ENCODE results near the gene TRIM52. TPM values are rescaled to one million over a fixed set of nuclear protein-coding genes. Genes with fewer than 3 reads are reported as not detected.
A peak's percentile ranks its signal among the peaks of the same experiment; 100 is the strongest.

TRIM52 gene
- total and polyA plus RNA-seq, 2 of the 13 experiments (the other 11 are each of a cell fraction or from before 2014, with no cell fraction given) = 7.2 to 11.6 TPM

DNA sequence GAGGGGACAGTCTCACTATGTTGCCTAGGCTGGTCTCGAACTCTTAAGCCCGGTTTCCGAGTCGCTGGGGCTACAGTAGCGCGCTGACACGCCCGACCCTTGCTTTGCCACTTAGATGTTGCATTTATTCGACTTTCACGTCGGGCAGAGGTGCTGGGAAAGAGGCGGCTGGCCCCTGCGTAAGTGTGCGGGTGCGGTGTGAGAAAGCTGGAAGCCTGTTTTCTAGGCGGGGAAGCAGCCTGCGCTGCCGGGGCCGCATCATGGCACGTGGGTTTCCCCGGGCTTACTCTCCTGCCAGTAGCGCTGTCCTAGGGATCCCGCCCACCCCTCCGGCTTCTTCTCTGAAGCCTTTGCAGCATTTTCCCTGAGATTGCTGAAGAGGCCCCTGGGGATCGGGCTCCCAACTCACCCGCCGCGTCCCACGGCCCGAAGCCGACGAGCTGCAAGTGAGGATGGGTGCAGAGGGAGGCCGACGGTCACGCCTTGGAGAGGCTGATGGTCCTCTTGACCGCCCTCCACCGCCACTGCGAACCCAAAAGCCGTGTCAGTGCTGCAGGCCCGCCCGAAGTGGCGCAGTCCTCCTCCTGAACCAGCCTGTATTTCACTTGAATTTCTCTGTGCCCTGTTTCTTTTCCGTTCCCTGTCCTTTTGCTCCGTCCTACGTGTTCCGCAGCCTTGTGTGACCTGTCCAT lies 43.7 kb downstream of the TRIM52 start (continued):
- TF ChIP-seq ZBTB26 (CRISPR knock-in tag; IDR thresholded peaks at IDR 0.05; ENCODE audit: borderline replicate concordance) (0 out of 2 replicates have a peak, but pooled peaks have one; percentile 16), ZHX1 (CRISPR knock-in tag; IDR thresholded peaks at IDR 0.05; ENCODE audit: low read depth) (0 out of 2 replicates have a peak, but pooled peaks have one; percentile 32), HOXA5 (CRISPR knock-in tag; IDR thresholded peaks at IDR 0.05) (no peak), NR2C2 (CRISPR knock-in tag; IDR thresholded peaks at IDR 0.05; ENCODE audit: borderline replicate concordance) (no peak), ZNF687 (CRISPR knock-in tag; IDR thresholded peaks at IDR 0.05) (peak; percentile 85), SNAPC4 (CRISPR knock-in tag; IDR thresholded peaks at IDR 0.05) (0 out of 2 replicates have a peak, but pooled peaks have one; percentile 8), ZKSCAN5 (CRISPR knock-in tag; IDR thresholded peaks at IDR 0.05) (no peak), ZNF777 (CRISPR knock-in tag; IDR thresholded peaks at IDR 0.05) (peak; percentile 92), RARA (CRISPR knock-in tag; IDR thresholded peaks at IDR 0.05) (no peak), ZNF3 (CRISPR knock-in tag; IDR thresholded peaks at IDR 0.05) (no peak), ZNF558 (CRISPR knock-in tag; IDR thresholded peaks at IDR 0.05; ENCODE audit: borderline replicate concordance) (0 out of 2 replicates have a peak, but pooled peaks have one; percentile 46), ZNF850 (CRISPR knock-in tag; conservative IDR thresholded peaks at IDR 0.05) (no peak), KLF11 (CRISPR knock-in tag; IDR thresholded peaks at IDR 0.05) (no peak)
- TF ChIP-seq, protein P1, sequence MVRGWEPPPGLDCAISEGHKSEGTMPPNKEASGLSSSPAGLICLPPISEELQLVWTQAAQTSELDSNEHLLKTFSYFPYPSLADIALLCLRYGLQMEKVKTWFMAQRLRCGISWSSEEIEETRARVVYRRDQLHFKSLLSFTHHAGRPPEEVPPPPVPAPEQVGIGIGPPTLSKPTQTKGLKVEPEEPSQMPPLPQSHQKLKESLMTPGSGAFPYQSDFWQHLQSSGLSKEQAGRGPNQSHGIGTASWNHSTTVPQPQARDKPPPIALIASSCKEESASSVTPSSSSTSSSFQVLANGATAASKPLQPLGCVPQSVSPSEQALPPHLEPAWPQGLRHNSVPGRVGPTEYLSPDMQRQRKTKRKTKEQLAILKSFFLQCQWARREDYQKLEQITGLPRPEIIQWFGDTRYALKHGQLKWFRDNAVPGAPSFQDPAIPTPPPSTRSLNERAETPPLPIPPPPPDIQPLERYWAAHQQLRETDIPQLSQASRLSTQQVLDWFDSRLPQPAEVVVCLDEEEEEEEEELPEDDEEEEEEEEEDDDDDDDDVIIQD (CRISPR knock-in tag; IDR thresholded peaks at IDR 0.05; ENCODE audit: low read depth) = no peak

All from HepG2 (cell line).